GM19035 (cell line): ENCODE results near the gene VWA3B.
"Not testable (repeated sequence)": the region's sequence is repeated elsewhere in the genome, so short reads cannot be mapped to it uniquely, and the experiment has no call there.

Experiments
- ATAC-seq: cut with Tn5 transposase; IDR thresholded peaks from one replicate; pipeline ENCODE4 v1.9.1; 2021; ENCODE audit not compliant: unreplicated experiment

The VWA3B gene, protein sequence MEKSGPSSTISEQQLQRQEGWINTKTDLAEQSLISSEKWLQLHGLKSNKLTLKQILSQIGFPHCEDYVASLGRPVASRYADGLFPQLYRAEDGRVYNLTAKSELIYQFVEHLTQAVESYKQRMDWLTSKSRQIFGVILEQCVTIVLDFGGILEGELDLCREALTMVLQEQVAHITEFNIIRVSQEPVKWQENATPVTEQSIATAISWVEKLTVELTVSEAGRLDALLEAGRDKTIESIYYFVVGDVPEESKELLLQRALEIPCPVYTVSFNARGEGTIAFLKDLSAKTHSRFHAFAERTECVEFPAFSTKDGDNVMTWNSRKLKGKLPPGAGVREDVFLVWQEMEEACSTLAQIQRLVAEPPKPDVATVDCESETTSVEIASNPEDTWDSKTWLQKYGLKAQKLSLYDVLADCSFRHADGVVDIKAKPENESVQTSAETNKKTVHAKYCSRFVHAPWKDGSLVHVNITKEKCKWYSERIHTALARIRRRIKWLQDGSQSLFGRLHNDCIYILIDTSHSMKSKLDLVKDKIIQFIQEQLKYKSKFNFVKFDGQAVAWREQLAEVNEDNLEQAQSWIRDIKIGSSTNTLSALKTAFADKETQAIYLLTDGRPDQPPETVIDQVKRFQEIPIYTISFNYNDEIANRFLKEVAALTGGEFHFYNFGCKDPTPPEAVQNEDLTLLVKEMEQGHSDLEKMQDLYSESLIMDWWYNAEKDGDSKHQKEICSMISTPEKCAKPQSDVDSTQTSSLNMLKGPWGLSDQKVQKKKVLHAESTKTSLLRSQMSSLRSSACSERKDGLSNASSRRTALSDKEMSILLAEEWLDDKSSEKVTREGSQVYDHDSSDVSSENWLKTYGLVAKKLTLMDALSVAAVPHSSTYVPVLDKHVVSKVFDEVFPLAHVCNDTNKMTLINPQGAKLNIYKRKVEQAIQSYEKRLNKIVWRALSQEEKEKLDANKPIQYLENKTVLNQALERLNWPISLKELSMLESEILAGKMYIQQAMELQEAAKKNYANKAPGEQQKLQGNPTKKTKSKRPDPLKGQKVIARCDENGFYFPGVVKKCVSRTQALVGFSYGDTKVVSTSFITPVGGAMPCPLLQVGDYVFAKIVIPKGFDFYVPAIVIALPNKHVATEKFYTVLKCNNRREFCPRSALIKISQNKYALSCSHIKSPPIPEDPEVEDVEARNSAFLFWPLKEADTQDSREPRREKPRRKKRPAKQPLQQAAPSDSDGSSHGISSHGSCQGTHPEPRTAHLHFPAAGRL (N-terminal part only)

GRCh38 chr2:98086491-98087446 lies at the start of gene VWA3B:
Gene VWA3B (plus strand): TSS chr2:98087167. CDS start chr2:98093093, 5,926 bp downstream.
- peak; percentile 98 for ATAC-seq

DNA sequence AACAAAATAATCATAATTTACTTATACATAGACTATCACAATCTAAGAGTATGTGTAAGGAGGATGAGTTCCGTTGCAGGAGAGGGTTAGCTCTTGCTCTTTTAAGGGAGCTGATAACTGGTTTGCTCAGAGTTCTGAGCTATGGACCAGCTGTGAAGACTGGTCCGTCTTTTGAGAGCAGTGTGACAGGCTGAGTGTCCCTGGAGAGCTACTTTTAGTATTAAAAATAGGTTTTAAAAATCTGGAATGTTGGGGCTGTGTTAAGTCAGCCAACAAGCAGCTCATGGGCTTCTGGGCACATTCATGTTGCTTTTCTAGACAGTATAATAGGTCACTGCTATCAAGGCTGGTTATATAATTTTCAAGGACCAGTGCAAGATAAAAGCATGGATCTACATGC lies 49.8 kb upstream of the VWA3B start:
- no peak for ATAC-seq

- ATAC-seq, result no peak
Observed at GRCh38 chr2:98037666-98038336, 49.2 kb upstream of the VWA3B start.

DNA sequence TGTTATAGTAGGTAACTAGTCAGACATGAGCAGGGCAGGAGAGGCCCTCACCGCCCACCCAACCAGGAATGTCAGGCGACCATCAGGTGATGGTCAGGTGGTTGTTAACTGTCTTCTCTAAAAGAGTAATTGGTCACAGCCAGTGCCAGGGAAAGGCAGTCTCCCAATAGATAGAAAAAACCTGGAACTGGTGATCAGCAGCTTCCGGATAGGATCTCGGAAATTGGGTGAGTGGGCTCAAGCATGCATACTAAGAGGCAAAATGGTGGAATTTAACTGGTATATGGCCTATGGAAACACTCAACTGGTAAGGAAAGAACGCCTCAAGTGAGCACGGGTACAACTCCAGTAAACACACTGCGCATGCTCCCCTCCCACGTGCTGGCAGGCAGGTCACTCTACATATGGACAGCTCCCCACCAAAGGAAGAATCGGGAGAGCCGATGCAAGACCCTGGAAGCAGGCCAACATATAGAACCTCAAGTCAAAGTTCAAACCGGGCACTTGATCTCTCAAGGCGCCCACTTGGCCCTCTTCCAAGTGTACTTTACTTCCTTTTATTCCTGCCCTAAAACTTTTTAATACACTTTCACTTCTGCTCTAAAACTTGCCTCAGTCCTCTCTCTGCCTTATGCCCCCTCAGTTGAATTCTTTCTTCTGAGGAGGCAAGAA lies 47.7 kb upstream of the VWA3B start:
- no peak for ATAC-seq

GRCh38 chr2:98040331-98040939 lies 46.5 kb upstream of the VWA3B start:
- ATAC-seq, result no peak

DNA sequence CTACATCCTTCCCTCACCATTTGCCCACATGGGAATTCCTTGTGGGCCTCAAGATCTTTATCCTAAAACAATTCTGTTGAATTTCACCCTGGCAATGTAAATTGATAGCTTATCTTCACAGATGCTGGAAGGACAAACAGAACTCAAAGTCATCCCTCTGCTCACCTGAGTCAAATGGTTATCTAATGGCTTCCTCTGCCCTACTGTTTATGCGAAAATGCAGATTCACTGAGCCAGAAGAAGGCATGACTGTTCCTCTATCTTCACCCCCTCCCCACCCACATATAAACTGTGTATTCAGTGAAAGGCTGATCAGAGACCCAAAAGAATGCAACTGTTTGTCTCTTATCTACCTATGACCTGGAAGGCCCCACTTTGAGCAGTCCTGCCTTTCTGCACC lies 43.9 kb upstream of the VWA3B start:
- no peak for ATAC-seq

DNA sequence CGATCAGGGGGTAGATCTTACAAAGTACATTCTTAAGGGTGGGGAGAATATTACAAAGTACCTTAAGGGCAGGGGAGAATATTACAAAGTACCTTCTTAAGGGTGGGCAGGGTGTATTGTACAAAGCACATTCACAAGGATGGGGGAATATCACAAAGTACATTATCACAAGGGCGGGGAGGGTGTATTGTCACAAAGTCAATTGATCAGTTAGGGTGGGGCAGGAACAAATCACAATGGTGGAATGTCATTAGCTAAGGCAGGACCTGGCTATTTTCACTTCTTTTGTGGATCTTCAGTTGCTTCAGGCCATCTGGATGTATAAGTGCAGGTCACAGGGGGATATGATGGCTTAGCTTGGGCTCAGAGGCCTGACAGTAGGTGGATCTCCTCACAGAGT lies 42.2 kb upstream of the VWA3B start:
- ATAC-seq, result not testable (repeated sequence)

DNA sequence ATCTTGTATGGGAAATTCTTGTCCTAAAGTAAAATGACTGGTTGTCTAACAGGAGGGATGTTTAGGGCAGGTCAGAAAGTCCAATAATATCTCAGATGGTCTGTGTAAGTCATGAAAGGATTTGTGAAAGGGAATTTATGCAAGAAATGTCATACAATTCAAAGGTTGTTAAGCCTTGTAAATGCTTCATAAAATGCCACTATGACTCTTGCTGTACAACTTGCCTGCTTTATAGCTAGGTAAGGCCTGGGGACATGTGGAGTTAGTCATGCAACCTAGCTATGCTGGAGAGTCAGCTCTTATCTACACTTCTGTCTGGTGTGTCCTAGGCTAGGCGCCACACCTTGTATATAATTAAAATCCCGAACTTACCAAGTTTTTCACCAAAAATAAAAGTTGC lies 36.9 kb upstream of the VWA3B start:
- no peak for ATAC-seq

DNA sequence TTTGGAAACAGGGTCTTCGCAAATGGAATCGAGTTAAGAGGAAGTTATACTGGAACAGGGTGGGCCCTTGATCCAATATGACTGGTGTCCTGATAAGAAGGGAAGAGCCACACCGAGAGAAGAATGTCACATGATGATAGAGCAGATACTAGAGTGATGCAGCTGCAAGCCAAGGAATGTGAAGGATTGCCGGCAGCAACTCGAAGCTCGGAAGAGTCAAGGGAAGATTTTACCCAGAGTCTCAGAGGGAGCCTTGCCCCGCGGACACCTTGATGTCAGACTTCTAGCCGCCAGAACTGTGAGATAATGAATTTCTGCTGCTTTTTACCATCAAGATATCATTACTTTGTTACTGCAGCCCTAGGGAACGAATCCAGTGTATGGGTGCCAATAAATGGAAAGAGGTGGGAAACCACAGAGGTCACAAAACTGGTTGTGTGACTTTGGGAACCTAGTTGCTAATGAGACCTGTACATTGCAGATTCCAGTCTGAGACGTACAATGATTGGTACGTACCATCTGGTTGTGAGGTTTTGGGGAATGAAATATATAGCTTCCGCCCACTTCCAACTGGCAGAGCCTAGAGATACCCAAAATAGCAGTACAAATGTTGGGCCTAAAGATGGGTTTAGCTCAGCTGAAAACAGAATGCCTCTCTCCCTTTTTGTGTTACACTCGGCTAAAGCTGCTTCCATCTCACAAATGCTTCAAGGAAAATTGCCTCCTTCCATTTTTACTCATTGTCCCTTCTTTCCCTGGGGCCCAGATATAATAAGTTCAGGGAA lies 28.6 kb upstream of the VWA3B start:
- no peak for ATAC-seq

DNA sequence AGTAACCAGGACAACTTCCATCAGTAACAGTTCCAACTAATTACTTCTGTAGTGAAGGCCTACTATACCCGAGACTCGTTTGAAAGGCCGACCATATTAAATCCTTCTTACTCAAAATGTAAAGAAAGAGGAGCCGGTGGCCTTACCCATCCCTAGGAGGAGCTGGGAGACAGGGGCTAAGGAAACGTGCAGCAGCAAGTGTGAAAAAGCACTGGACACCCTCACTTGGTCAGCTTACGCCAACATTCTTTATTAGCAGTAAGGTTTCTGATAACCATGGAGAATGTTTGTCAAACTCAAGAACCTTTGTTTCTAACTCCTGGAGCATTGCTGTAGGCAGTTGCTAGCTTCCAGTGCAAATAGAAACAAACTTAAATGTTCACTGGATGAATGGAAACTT lies 26.7 kb upstream of the VWA3B start:
- ATAC-seq, result no peak

- no peak for ATAC-seq
Observed at GRCh38 chr2:98063291-98063854, 23.6 kb upstream of the VWA3B start.

GRCh38 chr2:98065808-98066207 lies 21.2 kb upstream of the VWA3B start:
- ATAC-seq, result no peak

DNA sequence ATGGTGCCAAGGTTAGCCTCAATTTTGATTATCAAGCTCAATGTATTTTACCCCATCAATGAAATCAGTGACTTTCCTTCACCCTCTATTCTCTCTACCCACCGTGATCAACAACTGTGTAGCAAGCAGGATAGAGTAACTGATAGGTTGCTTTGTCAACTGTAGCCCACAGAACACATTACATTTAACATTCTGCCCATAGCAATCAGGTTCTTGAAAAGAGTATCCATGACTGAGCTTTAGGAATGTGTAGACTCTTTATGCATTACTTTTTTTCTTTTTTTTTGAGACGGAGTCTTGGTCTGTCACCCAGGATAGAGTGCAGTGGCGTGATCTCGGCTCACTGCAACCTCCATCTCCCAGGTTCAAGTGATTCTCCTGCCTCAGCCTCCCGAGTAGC lies 19.8 kb upstream of the VWA3B start:
- ATAC-seq, result no peak

DNA sequence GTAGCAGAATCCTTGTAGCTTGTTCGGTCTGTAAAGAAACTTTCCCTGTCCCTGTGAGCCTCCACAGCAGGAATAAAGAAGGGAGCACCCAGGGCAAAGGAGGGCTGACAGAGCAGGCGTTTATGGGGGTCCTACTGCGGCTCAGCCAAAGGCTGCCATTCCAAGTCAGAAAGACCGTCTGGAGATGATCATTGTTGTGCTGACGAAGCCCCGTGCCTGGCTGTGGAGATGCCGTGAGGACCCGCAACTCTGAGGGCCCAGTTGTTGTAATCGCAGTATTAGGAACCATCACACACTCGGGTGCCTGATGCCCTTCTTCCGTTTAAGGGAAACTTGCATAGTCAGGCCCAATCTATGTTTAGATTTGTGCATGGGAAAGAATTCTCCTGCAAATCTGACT lies 16.9 kb upstream of the VWA3B start:
- no peak for ATAC-seq

- ATAC-seq, result no peak
Observed at GRCh38 chr2:98072442-98072841, 14.5 kb upstream of the VWA3B start.

DNA sequence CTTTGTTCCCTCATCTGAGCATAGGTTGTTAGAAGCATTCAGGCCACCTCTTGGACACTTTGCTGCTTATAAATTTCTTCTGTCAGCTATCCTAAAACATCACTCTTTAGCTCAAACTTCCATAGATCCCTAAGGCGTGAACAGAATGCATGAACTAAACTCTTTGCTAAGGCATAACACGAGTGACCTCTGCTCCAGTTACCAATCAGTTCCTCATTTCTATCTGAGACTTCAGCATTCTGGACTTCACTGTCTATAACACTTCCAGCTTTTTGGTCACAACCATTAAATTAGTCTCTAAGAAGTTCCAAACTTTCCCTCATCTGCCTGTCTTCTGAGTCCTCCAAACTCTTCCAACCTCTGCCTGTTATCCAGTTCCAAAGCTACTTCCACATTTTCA lies 8.3 kb upstream of the VWA3B start:
- ATAC-seq, result no peak

- no peak for ATAC-seq
Observed at GRCh38 chr2:98084151-98084868, 2.7 kb upstream of the VWA3B start.
